Measurements from ENCODE around the gene CSGALNACT2.

DNA sequence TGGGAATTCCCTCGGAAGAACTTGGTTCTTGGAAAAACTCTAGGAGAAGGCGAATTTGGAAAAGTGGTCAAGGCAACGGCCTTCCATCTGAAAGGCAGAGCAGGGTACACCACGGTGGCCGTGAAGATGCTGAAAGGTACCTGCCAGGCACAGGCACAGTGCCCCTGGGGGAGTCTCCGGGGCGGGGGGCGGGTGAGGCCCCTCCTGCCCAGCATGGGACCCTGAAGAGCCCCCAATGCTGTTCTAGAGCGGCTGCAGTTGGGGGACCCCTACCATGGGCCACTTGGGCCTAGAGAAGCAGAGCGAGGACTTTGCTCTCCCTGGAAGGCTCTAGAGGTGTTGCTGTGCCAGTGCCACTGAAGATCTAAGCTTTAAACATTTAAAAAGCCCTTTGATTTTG, 21.6 kb upstream of the CSGALNACT2 start:
- TF ChIP-seq, protein P1, sequence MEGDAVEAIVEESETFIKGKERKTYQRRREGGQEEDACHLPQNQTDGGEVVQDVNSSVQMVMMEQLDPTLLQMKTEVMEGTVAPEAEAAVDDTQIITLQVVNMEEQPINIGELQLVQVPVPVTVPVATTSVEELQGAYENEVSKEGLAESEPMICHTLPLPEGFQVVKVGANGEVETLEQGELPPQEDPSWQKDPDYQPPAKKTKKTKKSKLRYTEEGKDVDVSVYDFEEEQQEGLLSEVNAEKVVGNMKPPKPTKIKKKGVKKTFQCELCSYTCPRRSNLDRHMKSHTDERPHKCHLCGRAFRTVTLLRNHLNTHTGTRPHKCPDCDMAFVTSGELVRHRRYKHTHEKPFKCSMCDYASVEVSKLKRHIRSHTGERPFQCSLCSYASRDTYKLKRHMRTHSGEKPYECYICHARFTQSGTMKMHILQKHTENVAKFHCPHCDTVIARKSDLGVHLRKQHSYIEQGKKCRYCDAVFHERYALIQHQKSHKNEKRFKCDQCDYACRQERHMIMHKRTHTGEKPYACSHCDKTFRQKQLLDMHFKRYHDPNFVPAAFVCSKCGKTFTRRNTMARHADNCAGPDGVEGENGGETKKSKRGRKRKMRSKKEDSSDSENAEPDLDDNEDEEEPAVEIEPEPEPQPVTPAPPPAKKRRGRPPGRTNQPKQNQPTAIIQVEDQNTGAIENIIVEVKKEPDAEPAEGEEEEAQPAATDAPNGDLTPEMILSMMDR (IDR thresholded peaks at IDR 0.05; ENCODE audit: low read depth, low read length): no peak
- no peak for TF ChIP-seq POLR2A (IDR thresholded peaks at IDR 0.05; ENCODE audit: extremely low read depth, insufficient read length)

Data from NB4 (cell line).